ENCODE data around the gene PRAMEF12.
"Not testable (repeated sequence)": the region's sequence is repeated elsewhere in the genome, so short reads cannot be mapped to it uniquely, and the experiment has no call there.

Gene PRAMEF12

DNA sequence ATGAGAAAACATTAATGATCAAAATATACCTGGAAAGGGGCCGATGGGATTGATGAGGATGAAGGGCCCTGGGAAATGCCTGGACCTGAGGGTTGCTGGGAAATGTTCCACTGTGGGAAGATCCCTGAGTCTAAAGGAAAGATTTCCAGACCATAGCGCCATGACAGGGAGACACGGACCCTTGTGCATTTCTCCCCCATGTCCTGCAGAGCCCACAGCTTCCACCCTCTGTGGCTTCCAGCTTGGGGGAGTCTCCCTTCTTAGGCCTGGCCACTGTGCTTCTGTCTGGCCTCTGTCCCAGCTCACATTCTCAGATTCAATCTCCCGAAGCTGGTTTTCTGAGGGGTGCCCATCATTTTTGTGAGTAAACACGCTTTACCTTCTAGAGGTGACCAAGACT lies 1.0 kb upstream of the PRAMEF12 start:
- no peak for DNase-seq

- DNase-seq, result no peak
These were observed 1.3 kb downstream of the PRAMEF12 start for GRCh38 chr1:12774801-12775345.

DNA sequence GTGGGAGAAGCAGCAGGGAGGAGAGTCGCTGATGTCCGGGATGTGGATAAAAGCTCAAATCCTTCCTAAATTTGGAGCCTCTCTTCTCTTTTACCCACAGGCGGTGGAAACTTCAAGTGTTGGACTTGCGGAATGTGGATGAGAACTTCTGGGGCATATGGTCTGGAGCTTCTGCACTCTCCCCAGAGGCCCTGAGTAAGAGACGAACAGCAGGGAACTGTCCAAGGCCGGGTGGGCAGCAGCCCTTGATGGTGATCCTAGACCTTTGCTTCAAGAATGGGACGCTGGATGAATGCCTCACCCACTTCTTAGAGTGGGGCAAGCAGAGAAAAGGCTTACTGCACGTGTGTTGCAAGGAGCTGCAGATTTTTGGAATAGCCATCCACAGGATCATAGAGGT lies 1.9 kb downstream of the PRAMEF12 start:
- DNase-seq, result no peak

- no peak for DNase-seq
These were observed 3.4 kb downstream of the PRAMEF12 start for GRCh38 chr1:12776801-12777557.

DNA sequence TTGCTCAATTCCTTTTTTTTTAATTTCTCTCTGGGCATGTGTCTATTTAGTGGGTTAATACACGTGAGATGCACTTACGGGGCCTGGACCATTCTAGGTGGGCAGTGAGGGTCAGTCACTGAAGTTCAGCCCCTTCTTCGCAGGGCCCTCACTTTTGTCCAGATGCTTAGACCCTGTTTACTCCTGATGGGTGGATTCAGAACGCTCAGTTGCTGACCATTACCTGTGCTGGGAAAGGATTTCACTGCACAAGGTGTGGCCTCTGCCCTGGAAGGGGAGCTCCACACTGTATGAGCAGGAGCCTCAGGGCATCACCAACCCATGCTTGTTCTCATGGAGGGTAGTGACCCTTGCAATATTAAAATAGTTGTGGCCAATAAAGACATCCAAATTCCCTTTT lies 4.5 kb downstream of the PRAMEF12 start:
- no peak for DNase-seq

DNA sequence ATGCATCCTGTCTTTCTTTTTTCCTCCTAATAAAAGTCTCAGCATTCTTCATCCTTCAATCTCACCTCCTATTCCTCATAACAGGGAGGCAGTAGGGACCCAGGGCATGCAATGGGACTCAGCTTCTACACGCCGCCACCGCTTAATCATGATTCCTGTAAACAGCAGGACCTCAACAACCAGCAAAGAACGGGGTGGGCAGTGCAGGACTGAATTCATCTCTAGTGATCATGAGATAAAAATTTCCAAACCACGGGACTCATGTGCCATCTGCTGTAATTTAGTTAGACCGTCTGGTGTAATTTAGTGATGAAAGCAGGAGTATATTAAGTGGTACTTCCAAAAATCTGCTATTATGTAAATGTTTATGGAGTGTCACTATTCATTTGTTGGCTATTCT lies 5.4 kb downstream of the PRAMEF12 start:
- no peak for DNase-seq

- DNase-seq, result not testable (repeated sequence)
These were observed 8.0 kb downstream of the PRAMEF12 start for GRCh38 chr1:12781488-12781887.

GRCh38 chr1:12783783-12784182 lies 10.2 kb downstream of the PRAMEF12 start:
- not testable (repeated sequence) for DNase-seq

DNA sequence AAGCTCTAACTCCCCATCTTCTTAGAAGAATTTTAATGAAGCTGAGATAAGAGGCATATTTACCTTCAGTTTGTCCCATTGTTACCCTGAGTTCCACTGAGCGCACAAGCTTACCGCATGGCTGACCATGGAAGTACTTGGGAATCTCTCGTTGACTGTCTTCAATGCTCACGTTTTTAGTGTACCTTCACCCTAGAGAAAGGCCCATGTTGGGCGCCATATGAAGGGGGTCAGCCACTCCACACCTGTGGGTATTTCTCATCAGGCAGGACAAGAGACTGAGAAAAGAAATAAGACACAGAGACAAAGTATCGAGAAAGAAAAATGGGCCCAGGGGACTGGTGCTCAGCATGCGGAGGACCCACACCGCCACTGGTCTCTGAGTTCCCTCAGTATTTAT lies 11.2 kb downstream of the PRAMEF12 start:
- DNase-seq, result not testable (repeated sequence)

DNA sequence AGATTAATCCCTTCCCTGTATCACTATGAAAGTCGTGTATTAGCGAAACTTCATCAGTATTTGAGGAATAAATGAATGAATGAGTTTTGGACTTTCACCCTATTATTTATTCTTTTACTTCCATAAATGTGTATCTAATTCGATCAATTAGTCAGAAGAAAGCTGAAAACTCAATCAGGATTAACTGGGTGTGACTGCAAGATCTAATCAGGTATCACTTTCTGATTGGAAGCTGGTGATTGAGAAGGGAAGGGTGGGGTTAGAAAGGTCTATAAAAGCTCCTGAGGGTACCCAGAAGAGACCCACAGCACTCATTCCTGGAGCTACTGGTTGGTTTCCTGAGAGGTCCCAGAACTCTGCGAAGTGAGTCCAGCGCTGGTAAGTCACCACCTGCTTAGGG lies 17.6 kb downstream of the PRAMEF12 start, which contains the start of gene PRAMEF1:
Gene PRAMEF1, plus strand, starts transcription at position 301 of the 400 bp plus-strand sequence. CDS start 1,831 bp downstream, outside the sequence.
- not testable (repeated sequence) for DNase-seq

DNA sequence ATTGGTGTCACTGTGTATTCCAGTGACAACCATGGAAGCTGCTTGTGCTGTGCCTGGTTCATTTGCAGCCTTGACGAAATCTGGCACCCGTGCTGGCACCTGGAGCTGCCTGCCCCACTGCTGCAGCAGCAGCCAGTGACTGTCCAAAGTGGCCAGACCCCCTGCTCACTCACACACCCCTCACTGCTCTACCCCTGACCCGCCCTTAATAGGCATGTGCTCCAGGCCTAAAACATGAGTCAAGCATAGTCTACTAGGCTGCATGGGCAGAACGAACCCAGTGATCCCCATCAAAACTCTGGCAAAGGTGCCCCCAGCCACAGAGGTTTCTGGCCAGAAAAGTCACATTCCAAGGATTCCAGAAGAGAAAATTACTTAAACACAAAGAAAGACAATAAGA lies 25.4 kb downstream of the PRAMEF12 start:
- no peak for DNase-seq

DNA sequence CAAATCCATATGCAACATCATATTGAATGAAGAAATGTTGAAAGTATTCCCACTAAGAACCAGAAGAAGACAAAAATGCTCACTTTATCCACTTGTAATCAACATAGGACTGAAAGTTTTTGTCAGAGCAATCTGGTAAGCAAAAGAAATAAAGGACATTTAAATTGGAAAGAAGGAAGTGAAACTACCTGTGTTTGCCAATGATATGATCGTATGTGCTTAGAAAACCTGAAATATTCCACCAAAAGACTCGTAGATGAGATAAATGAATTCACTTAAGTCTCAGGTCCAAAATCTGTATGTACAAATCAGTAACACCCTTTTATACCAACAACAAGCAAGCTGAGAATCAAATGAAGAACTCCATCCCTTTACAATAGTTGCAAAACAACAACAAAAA lies 26.2 kb downstream of the PRAMEF12 start:
- DNase-seq, result no peak

GRCh38 chr1:12809933-12810332 lies 36.4 kb downstream of the PRAMEF12 start:
- no peak for DNase-seq

- DNase-seq, result no peak
These were observed 37.3 kb downstream of the PRAMEF12 start for GRCh38 chr1:12810691-12811408.

DNA sequence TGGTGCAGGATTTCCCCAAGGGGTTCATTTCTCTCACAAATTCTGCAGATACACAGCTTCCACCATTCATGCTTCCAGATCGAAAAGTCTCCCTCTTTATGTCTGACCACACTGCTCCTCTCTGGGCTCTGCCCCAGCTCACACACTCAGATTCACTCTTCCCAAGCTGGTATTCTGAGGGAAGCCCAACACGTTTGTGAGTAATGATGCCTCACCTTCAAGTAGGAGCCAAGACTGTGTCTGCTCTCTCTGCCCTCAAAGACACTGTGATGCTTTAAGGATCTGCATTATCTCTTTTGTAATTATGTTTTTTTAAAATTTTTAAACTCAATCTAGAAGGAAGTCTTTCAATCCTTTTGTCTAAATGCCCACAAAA lies 37.9 kb downstream of the PRAMEF12 start:
- no peak for DNase-seq

DNA sequence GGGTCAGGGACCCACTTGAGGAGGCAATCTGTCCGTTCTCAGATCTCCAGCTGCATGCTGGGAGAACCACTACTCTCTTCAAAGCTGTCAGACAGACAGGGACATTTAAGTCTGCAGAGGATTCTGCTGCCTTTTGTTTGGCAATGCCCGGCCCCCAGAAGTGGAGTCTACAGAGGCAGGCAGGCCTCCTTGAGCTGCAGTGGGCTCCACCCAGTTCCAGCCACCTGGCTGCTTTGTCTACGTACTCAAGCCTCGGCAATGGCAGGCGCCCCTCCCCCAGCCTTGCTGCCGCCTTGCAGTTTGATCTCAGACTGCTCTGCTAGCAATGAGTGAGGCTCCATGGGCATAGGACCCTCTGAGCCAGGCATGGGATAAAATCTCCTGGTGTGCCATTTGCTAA lies 45.5 kb downstream of the PRAMEF12 start:
- not testable (repeated sequence) for DNase-seq
